GM12874 (cell line): Measurements from ENCODE around the gene ETV3L.

ENCODE experiments used
- TF ChIP-seq, protein P1 (sequence below): IDR thresholded peaks from 2 replicates; pipeline ENCODE4 v1.5.1; 2011; ENCODE audit warnings: low read depth, mild to moderate bottlenecking, control low read depth, low read length, moderate library complexity; ENCODE audit not compliant: insufficient read depth

ETV3L gene

DNA sequence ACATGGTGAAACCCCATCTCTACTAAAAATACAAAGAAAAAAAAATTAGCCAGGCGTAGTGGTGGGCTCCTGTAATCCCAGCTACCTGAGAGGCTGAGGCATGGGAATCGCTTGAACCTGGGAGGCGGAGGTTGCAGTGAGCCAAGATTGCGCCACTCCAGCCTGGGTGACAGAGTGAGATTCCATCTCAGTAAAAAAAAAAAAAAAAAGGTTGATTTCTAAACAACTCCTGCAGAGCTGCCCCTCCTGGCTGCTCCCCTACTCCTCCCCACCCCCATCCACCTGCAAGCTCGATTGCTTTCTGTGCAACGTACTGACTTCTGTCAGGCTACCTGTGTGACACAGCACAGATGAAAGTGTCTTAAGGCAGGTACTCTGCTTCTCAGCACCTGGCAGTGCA is 13.3 kb downstream of the ETV3L start:
- TF ChIP-seq, protein P1, sequence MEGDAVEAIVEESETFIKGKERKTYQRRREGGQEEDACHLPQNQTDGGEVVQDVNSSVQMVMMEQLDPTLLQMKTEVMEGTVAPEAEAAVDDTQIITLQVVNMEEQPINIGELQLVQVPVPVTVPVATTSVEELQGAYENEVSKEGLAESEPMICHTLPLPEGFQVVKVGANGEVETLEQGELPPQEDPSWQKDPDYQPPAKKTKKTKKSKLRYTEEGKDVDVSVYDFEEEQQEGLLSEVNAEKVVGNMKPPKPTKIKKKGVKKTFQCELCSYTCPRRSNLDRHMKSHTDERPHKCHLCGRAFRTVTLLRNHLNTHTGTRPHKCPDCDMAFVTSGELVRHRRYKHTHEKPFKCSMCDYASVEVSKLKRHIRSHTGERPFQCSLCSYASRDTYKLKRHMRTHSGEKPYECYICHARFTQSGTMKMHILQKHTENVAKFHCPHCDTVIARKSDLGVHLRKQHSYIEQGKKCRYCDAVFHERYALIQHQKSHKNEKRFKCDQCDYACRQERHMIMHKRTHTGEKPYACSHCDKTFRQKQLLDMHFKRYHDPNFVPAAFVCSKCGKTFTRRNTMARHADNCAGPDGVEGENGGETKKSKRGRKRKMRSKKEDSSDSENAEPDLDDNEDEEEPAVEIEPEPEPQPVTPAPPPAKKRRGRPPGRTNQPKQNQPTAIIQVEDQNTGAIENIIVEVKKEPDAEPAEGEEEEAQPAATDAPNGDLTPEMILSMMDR, result no peak

DNA sequence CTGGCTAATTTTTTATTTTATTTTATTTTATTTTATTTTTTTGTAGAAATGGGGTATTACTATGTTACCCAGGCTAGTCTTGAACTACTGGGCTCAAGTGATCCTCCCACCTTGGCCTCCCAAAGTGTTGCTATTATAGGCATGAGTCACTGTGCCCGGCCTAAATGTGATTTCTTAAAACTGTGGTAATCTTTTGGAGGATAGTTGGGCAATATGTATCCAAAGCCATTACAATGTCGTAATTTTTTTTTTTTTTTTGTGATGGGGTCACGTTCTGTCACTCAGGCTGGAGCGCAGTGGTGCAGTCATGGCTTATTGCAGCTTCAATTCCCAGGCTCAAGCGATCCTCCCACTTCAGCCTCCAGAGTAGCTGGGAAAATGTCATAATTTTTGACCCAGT is 14.2 kb downstream of the ETV3L start:
- TF ChIP-seq, protein P1, result no peak

DNA sequence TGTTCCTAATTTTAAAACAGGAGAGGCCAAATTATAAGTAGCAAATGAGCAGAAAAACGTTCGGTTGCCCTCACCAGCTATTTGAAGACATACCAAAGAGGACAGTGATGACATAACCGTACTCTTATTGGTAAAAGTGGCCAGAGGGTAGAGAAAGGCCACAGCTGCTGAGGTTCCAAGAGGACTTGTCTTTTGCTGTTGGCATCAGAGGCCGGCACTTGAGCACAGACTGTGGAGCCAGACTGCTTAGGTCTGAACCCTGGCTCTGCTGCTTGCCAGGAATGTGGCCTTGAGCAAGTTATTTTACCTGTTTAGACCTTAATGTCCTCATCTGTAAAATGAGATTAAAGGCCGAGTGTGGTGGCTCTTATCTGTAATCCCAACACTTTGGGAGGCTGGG is 14.9 kb downstream of the ETV3L start:
- TF ChIP-seq, protein P1, result no peak

DNA sequence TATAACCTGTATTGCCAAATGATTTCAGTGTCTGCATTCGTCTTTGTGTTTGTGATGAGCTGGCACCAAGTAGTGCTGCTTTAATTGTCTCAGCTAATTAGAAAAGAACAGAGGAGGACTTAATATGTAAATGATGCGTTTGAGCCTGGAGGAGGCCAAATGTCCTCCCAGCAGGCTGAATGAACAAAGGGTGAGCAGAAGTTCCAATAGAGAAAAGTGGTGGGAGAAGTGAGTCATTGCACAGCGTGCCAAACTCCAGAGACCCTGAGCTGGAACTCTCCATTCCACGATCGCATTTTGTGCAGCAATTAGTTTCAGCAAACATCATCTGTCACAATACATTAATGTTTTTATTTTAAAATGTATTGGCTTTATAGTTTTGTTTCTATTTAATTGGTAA is 17.9 kb downstream of the ETV3L start:
- TF ChIP-seq, protein P1, result no peak

DNA sequence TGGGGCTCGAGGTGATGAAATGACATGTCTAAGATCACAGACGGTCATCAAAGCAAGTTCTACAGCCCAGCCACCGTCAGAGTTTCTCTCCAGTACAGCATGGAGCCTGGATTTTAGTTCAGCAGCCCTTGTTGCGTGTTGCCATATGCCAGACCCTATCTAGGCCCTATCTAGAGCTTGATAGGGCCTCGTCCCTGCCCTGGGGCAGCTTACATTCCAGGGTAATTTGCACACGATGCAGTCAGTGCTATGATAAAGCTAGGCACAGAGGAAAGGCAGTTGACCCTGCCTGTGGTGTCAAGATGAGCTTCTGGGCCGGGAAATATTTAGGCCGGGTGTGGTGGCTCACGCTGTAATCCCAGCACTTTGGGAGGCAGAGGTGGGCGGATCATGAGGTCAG is 18.9 kb downstream of the ETV3L start:
- TF ChIP-seq, protein P1, result no peak

DNA sequence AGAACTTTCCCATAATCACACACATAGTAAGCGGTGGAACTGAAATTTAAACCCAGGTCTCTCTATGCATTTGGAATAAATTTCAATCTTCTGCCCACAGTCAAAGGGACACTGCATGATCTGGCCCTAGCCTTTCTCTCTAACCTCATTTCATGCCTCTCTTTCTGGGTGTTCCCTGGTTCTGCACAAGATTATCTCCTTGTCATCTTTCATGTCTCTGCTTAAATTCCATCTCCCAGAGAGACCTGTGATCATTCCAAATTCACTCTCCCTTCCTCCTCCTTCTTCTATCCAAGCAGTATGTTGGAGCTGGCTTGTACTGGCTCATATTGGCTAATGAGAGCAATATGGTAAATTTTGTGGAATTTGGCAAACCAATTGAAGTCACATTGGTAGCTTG is 22.2 kb downstream of the ETV3L start:
- TF ChIP-seq, protein P1, result no peak

DNA sequence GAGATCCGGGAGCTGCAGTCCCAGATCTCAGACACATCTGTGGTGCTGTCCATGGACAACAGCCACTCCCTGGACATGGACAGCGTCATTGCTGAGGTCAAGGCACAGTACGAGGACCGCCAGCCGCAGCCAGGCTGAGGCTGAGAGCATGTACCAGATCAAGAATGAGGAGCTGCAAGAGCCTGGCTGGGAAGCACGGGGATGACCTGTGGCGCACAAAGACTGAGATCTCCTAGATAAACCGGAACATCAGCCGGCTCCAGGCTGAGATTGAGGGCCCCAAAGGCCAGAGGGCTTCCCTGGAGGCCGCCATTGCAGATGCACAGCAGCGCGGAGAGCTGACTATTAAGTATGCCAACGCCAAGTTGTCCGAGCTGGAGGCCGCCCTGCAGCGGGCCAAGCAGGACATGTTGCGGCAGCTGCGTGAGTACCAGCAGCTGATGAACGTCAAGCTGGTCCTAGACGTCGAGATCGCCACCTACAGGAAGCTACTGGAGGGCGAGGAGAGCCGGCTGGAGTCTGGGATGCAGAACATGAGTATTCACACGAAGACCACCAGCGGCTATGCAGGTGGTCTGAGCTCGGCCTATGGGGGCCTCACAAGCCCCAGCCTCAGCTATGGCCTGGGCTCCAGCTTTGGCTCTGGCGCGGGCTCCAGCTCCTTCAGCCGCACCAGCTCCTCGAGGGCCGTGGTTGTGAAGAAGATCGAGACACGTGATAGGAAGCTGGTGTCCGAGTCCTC is 25.5 kb downstream of the ETV3L start:
- TF ChIP-seq, protein P1, result peak; percentile 73
